T-helper 1 cell treated with Interleukin-12 subunit alpha and Interleukin-12 subunit beta and Interleukin-4 antibody, amounts not matched to agents 30 μg/mL and 1 μg/mL, for 36 hours (primary cell): ENCODE results near the gene VPS35L.
"Not testable (repeated sequence)": the region's sequence is repeated elsewhere in the genome, so short reads cannot be mapped to it uniquely, and the experiment has no call there.

Experiments
- H3K27ac Mint-ChIP-seq: one replicate; pipeline ENCODE4 v1.8.0; 2021; ENCODE audit warnings: mild to moderate bottlenecking, mixed read lengths
- H3K27me3 Mint-ChIP-seq: one replicate; pipeline ENCODE4 v1.8.0; 2021; ENCODE audit warnings: low read depth, mixed read lengths
- H3K36me3 Mint-ChIP-seq: one replicate; pipeline ENCODE4 v1.8.0; 2021; ENCODE audit warnings: low read depth, mixed read lengths
- H3K4me1 Mint-ChIP-seq: one replicate; pipeline ENCODE4 v1.8.0; 2021; ENCODE audit warnings: low read depth, mixed read lengths
- H3K4me3 Mint-ChIP-seq: one replicate; pipeline ENCODE4 v1.8.0; 2021; ENCODE audit warnings: mild to moderate bottlenecking, moderate library complexity, mixed read lengths
- H3K9me3 Mint-ChIP-seq: one replicate; pipeline ENCODE4 v1.8.0; 2021; ENCODE audit warnings: mixed read lengths

Gene VPS35L

DNA sequence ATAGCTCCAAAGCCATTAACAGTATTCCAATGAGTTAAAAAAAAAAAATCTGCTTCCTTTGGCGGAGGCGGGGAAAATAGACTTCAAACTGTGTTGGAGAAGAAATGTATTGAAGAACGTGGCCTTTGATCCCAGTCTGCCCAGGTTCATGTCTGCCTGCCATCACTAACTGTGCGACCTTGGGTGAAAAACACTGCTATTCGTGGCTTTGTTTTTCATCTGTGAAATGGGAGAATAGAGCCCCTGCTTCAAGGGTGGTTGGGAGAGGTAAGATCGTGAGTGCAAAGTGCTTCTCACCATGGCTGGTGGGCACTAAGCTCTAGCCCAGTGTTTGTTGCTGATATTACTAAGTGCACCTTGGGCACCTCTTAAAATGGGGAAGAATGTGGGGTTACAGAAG is 69.5 kb downstream of the VPS35L start:
- no peaks in the 10 kb centered on the region for H3K9me3 Mint-ChIP-seq
- H3K36me3 Mint-ChIP-seq, result peaks cover 9% of the 10 kb centered on the region
- no peak overlapping the region for H3K27ac Mint-ChIP-seq
- no peaks in the 10 kb centered on the region for H3K4me1 Mint-ChIP-seq
- no peaks in the 10 kb centered on the region for H3K27me3 Mint-ChIP-seq
- no peak overlapping the region for H3K4me3 Mint-ChIP-seq

DNA sequence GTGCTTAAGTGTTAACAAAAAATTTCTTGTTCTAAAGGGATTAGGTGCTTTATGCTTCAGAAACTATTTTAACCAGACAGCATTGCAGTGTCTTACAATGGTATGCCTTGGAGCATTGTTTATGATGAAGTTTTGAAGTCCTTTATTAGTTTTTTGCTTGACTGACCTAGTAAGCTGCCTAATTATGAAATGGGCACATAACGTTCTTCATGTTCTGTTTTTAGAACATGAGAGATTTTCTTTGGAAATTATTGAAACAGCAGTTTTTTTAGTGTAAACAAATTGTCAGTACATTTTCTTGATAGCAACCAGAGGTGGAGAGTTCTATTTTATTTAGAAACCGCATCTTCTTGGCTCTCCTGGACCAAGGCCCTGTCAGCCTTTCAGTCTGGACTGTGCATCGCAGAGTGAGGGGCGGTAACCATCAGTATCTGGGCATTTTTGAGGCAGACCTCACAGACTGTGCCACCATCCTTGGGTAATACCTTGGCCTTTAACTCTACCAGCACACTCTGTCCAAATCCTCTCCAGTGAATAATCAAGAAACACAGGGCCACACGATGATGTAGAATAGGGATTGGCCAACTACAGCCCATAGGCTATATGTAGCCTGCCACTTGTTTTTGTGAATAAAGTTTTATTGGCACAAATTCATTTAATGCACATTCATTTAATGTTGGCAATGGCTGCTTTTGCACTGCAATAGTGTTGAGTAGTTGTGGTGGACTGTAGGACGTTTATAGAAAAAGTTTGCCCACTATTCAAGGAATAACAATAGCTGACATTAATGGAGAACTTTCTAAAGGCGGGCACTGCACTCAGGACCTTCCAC is 81.1 kb downstream of the VPS35L start:
- Mint-ChIP-seq H3K4me3 (no peak overlapping the region), H3K36me3 (peaks cover 23% of the 10 kb centered on the region), H3K9me3 (no peaks in the 10 kb centered on the region), H3K27ac (no peak overlapping the region), H3K27me3 (no peaks in the 10 kb centered on the region), H3K4me1 (peaks cover 8% of the 10 kb centered on the region)

DNA sequence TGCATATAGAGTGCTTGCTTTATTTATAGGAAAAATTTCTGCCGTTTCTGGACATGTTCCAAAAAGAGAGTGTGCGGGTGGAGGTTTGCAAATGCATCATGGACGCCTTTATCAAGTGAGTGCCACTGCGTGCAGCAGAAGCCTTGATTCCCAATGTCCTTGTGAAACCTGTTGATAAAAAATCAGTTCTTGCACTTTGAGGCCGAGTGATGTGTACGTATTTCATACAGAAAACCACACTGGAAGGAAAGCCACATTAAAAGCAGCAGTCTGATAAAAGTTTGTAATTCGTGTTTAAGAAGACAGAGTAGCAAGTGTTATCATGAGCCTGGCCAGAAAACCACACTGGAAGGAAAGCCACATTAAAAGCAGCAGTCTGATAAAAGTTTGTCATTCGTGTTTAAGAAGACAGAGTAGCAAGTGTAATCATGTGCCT is 84.5 kb downstream of the VPS35L start:
- Mint-ChIP-seq H3K4me3 (no peak overlapping the region), H3K27ac (no peak overlapping the region), H3K36me3 (peaks cover 22% of the 10 kb centered on the region), H3K9me3 (no peaks in the 10 kb centered on the region), H3K27me3 (no peaks in the 10 kb centered on the region), H3K4me1 (peaks cover 8% of the 10 kb centered on the region)

DNA sequence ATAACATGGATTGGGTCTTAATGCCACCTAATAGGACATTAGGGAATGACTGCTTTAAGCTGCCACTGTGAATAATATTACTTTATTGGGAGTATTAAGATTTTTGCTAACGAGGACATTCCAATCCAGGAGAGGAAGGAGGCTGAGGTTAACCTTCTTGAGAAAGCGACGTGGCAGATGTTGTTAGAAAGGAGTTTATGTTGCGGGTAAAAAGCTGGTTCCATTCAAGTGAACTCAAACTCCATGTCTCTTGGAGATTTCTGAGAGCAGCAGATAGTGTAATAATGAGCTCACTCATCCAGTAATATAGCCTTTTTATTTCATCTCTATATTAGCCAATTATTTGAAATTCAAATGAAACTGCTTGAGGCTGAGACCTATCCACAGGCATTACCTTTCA is 87.0 kb downstream of the VPS35L start:
- Mint-ChIP-seq H3K4me1 (peaks cover 8% of the 10 kb centered on the region), H3K27me3 (no peaks in the 10 kb centered on the region), H3K27ac (no peak overlapping the region), H3K4me3 (no peak overlapping the region), H3K36me3 (peaks cover 18% of the 10 kb centered on the region), H3K9me3 (no peaks in the 10 kb centered on the region)

DNA sequence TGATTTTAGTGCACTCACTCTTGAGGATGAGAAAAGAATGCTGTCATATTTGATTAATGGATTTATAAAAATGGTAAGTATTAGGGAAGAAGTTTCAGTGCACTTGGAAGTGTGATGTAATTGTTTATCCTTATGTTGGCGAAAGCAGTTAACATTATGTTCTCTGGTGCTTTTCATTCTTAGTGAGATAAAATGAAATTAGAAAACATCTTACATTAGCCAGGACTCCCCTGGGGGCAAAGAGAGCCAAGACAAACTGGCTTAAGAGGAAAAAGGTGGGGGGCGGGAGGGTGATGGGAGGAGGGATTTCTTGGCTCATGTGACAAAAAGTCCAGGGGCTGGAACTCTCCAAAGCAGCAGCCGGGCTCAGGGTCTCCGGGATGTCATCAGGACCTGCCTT is 89.4 kb downstream of the VPS35L start:
- no peak overlapping the region for H3K27ac Mint-ChIP-seq
- H3K9me3 Mint-ChIP-seq, result no peaks in the 10 kb centered on the region
- H3K4me1 Mint-ChIP-seq, result peaks cover 6% of the 10 kb centered on the region
- no peaks in the 10 kb centered on the region for H3K27me3 Mint-ChIP-seq
- no peak overlapping the region for H3K4me3 Mint-ChIP-seq
- peaks cover 8% of the 10 kb centered on the region for H3K36me3 Mint-ChIP-seq

DNA sequence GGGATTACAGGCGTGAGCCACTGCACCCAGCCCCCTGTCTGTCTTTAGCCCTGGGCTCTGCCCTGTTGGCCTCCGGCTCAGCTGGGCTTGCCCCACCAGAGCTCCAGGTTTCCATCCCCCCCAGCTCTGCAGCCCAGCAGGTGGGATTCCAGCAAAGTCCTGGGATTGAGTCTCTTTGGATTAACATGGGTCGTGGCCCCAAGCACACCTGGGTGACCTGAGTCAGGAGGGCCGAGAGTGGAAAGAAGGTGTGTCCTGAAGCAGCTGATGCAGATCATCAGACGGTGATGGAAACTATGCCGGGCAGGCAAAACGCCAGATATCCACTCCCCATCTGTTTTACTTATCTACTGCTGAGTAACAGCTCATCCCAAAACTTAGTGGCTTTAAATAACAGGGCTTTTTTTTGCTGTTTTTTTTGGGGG is 90.1 kb downstream of the VPS35L start:
- Mint-ChIP-seq H3K9me3 (no peaks in the 10 kb centered on the region), H3K27ac (no peak overlapping the region), H3K27me3 (no peaks in the 10 kb centered on the region), H3K4me3 (no peak overlapping the region), H3K4me1 (peaks cover under 1% of the 10 kb centered on the region), H3K36me3 (peaks cover 2% of the 10 kb centered on the region)

DNA sequence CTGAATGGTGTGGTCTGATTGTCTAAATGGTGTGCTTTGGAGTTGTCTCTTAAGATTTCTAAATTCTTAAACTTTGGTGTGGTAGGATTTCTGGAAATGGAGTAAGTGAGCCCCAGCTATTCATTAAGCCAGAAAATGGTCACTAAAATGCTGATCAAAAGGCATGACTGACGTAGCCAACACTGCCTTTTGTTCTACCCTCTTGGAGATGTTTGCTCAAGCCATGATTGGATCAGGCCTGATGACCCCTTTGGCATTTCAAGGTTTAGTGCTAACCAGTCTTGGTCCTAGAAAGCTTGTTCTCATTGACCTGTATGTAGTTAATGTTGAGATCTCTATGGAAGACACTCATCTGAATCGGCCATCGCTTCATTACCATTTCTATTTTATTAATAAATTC is 94.5 kb downstream of the VPS35L start:
- Mint-ChIP-seq H3K27ac (no peak overlapping the region), H3K36me3 (peaks cover 9% of the 10 kb centered on the region), H3K27me3 (no peaks in the 10 kb centered on the region)

DNA sequence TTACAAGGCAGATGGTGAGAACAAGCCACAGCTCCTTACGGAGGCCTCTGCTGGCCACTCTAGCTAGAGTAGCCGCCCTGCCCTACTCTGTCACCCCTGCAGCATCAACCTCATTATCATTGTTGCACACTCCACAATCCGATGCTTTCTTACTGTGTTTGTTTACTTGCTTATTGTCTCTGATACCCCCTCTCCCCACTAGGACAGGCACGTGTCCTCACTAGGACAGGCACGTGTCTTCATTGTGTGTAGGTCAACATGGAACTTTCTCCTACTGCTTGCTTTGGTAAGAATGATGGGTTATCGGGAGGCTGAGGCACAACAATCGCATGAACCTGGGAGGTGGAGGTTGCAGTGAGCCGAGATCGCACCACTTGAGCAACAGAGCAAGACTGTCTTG is 98.6 kb downstream of the VPS35L start:
- Mint-ChIP-seq H3K4me1 (no peaks in the 10 kb centered on the region), H3K9me3 (no peaks in the 10 kb centered on the region), H3K27me3 (no peaks in the 10 kb centered on the region), H3K36me3 (peaks cover 13% of the 10 kb centered on the region), H3K27ac (no peak overlapping the region), H3K4me3 (no peak overlapping the region)

More for the DNA sequence above, 94.5 kb downstream of the VPS35L start:
- Mint-ChIP-seq H3K9me3 (no peaks in the 10 kb centered on the region), H3K4me1 (no peaks in the 10 kb centered on the region), H3K4me3 (no peak overlapping the region)

DNA sequence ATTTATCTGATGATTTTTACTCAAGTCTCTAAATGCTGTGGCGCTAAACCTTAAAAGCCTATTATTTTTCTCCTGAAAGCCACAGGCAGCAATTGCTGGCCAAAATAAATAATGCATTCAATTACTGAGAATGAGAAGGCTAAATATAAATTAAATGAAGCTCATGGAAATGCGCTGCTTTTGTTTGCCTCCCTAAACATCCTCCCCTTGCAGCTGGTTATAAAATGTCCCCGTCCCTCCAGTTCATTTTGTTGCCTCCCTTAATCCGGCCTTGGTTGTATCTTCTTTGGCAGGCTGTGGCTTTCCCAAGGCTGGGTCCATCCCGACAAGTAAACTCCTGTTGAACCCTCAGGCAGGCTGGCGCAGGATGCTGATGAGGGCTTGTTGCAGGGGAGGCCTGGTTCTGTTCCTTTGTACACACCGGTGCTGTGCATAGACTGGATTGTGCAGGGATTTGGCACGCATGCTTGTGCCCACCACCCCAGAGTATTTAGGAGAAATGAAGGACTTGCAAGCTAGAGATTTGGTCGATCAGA is 99.8 kb downstream of the VPS35L start:
- Mint-ChIP-seq H3K27ac (no peak overlapping the region), H3K27me3 (no peaks in the 10 kb centered on the region), H3K4me3 (no peak overlapping the region), H3K4me1 (peaks cover 1% of the 10 kb centered on the region), H3K36me3 (peaks cover 14% of the 10 kb centered on the region), H3K9me3 (no peaks in the 10 kb centered on the region)

DNA sequence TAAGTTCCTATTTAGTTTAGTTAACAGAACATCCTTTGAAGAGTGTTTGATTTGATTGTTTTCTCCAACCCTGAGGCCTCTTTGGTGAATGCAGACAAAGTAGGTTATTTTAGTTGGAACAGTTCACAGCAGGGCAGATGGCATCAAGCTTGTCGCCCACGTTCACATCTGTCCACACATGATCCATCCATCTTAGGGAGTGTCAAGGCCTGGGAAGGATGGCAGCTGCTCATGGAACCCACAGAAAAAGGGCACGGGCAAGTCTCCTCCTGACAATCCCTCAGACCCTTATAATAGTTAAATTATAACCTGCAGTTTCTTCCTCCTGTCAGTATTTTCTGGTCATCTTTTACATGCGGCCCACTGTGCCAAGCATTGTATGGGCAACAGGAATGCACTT is 102.3 kb downstream of the VPS35L start:
- Mint-ChIP-seq H3K4me3 (no peak overlapping the region), H3K27me3 (no peaks in the 10 kb centered on the region), H3K36me3 (peaks cover 21% of the 10 kb centered on the region), H3K27ac (no peak overlapping the region), H3K4me1 (peaks cover 3% of the 10 kb centered on the region), H3K9me3 (no peaks in the 10 kb centered on the region)

DNA sequence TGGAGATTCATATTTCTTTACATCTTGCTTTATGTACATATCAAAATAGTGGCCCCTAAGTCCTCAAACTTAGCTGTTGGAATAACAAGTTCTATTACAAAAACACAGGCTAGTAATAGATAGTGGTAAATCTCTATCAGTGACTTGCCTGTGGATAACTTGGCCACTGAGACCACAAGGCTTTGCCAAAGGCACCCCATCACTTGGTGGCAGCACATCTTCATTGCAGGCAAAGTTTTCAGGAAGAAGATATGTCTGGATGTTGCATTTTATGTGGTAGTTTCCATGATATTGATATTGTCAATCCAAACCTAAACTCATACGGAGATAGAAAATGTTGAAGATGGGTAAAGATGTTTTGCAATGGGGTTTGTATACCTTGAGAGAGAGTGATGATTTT is 104.1 kb downstream of the VPS35L start:
- no peaks in the 10 kb centered on the region for H3K27me3 Mint-ChIP-seq
- peaks cover 24% of the 10 kb centered on the region for H3K36me3 Mint-ChIP-seq
- H3K4me1 Mint-ChIP-seq, result peaks cover 3% of the 10 kb centered on the region
- peaks cover 6% of the 10 kb centered on the region for H3K9me3 Mint-ChIP-seq
- no peak overlapping the region for H3K4me3 Mint-ChIP-seq
- no peak overlapping the region for H3K27ac Mint-ChIP-seq

DNA sequence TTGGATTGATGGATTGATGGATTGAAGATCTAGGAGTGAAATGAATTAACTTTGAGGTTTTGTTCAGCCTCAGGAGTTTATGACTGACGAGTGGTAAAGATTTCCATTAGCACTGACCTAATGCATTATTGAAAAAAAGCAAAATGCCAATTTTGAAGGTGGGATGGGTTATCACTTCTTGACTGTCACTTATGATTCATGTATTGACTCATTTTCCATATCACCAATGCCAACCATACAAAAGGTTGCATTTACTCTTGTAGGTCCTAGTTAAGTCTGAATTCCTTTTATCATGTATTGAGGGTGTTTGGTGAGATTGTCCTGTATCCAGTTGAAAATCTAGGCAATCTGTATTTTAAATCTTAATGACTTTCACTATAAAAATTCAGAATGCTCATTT is 104.9 kb downstream of the VPS35L start:
- Mint-ChIP-seq H3K27ac (no peak overlapping the region), H3K36me3 (peaks cover 29% of the 10 kb centered on the region)

DNA sequence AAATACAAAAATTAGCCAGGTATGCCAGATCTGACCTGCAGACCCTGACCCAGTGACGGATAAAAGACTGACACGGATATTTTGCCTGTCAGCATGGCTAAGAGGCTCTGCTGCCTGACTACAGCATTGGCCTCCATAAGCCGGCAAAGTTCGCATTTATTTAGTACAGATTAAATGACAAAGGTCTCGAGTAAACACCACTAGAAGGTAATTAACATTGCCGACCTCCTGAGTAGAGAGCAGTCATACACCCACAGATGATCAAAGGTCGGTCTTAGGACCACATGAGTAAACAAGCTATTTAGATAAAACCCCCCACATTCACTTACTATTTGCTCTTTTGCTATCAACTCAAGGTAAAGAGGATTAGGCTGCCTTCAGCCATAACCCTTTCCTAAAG is 106.8 kb downstream of the VPS35L start:
- Mint-ChIP-seq H3K36me3 (peaks cover 32% of the 10 kb centered on the region), H3K27me3 (no peaks in the 10 kb centered on the region), H3K4me3 (no peak overlapping the region), H3K27ac (no peak overlapping the region), H3K4me1 (peaks cover 3% of the 10 kb centered on the region), H3K9me3 (peaks cover 13% of the 10 kb centered on the region)

More for the DNA sequence above, 104.9 kb downstream of the VPS35L start:
- H3K4me3 Mint-ChIP-seq, result no peak overlapping the region
- peaks cover 3% of the 10 kb centered on the region for H3K4me1 Mint-ChIP-seq
- no peaks in the 10 kb centered on the region for H3K27me3 Mint-ChIP-seq
- H3K9me3 Mint-ChIP-seq, result peaks cover 10% of the 10 kb centered on the region

DNA sequence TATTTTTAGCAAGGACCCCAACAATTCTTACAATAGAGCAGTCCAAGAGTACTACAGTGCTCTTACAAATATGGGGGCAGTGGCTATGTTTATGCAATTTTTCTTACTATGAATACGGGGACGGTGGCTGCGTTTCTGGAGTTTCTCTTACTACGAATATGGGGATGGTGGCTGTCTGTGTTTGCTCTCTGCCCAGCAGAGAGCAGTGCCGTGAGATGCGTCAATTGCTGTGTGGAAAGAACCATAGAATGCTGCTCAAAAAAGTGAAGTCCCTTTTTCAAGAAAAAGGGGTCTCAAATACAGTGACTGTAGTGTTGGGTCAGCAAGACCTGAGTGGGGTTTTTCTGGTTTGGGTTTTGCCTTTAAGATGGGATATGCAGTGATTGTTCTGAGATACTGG is 108.7 kb downstream of the VPS35L start:
- H3K9me3 Mint-ChIP-seq, result peaks cover 13% of the 10 kb centered on the region
- peaks cover 3% of the 10 kb centered on the region for H3K4me1 Mint-ChIP-seq
- no peaks in the 10 kb centered on the region for H3K27me3 Mint-ChIP-seq
- no peak overlapping the region for H3K4me3 Mint-ChIP-seq
- H3K36me3 Mint-ChIP-seq, result peaks cover 33% of the 10 kb centered on the region
- no peak overlapping the region for H3K27ac Mint-ChIP-seq

DNA sequence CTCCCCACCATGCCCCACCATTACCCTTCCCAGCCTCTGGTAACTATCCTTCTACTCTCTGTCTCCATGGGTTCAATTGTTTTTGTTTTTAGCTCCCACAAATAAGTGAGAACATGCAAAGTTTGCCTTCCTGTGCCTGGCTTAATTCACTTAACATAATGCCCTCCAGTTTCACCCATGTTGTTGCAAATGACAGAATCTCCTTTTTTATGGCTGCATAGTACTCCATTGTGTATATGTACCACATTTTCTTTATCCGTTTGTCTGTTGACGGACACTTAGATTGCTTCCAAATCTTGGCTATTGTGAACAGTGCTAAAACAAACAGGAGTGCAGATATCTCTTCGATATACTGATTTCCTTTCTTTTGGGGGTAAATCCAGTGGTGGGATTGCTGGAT is 109.8 kb downstream of the VPS35L start:
- Mint-ChIP-seq H3K9me3 (peaks cover 13% of the 10 kb centered on the region), H3K36me3 (peaks cover 33% of the 10 kb centered on the region)
- not testable (repeated sequence) for H3K27ac Mint-ChIP-seq, H3K4me1 Mint-ChIP-seq, H3K4me3 Mint-ChIP-seq, H3K27me3 Mint-ChIP-seq
